HG03175 (cell line): ENCODE data around the gene JUND.

Source experiments
- ATAC-seq: cut with Tn5 transposase; IDR thresholded peaks from one replicate; pipeline ENCODE4 v1.9.1; 2021; ENCODE audit warnings: mild to moderate bottlenecking, moderate library complexity; ENCODE audit not compliant: unreplicated experiment

JUND gene

GRCh38 chr19:18271433-18271841 is 10.0 kb downstream of the JUND start:
- ATAC-seq, result no peak

- no peak for ATAC-seq
Measured at GRCh38 chr19:18270326-18270725, 11.1 kb downstream of the JUND start.

GRCh38 chr19:18269070-18269723 is 12.2 kb downstream of the JUND start:
- ATAC-seq, result no peak

GRCh38 chr19:18266771-18267686 is 14.4 kb downstream of the JUND start:
- no peak for ATAC-seq

GRCh38 chr19:18265582-18265981 is 15.8 kb downstream of the JUND start:
- no peak for ATAC-seq

- no peak for ATAC-seq
Measured at GRCh38 chr19:18264971-18265540, 16.4 kb downstream of the JUND start.

GRCh38 chr19:18264137-18264854 is 17.1 kb downstream of the JUND start:
- ATAC-seq, result no peak

- ATAC-seq, result no peak
Measured at GRCh38 chr19:18263324-18264136, 17.9 kb downstream of the JUND start.

- no peak for ATAC-seq
Measured at GRCh38 chr19:18262917-18263316, 18.5 kb downstream of the JUND start.

GRCh38 chr19:18262144-18262543 is 19.3 kb downstream of the JUND start:
- no peak for ATAC-seq

GRCh38 chr19:18261474-18261873 is 19.9 kb downstream of the JUND start:
- ATAC-seq, result no peak

GRCh38 chr19:18259893-18260292 is 21.5 kb downstream of the JUND start:
- ATAC-seq, result no peak

GRCh38 chr19:18257503-18258470 is 23.6 kb downstream of the JUND start:
- ATAC-seq, result no peak

GRCh38 chr19:18254546-18255503 is 26.6 kb downstream of the JUND start:
- ATAC-seq, result no peak

GRCh38 chr19:18253716-18254115 is 27.7 kb downstream of the JUND start:
- ATAC-seq, result no peak

GRCh38 chr19:18253130-18253529 is 28.3 kb downstream of the JUND start:
- ATAC-seq, result no peak

GRCh38 chr19:18252370-18252717 is 29.1 kb downstream of the JUND start:
- ATAC-seq, result no peak
